ENCODE measurements around the gene UNC119B.

DNA sequence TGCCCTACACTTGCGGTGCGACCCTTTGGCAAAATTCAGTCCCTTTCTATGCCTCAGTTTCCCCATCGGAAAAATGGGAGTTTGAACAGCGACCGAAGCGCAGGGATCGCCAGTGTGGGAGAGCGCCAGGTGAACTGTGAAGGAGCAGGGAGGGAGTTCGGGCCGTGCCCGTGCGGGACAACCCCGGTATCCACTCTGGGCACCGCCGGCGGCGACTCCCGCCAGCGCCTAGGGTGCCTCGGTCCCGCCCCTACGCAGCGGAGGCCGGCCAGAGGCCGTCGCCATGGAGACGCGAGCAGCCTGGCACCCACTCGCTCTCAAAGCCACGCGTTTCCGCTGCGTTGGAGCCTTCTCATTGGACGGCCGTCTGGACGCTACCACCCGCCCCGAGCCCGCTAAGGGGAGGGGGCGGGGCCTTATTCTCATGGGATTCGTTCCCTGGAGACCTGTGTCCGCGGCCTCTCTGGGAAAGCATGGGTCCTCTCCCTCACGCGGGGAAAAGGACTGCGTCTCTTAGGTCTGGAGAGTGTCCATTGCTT, 24.0 kb upstream of the UNC119B start:
- TF ChIP-seq, protein P1, sequence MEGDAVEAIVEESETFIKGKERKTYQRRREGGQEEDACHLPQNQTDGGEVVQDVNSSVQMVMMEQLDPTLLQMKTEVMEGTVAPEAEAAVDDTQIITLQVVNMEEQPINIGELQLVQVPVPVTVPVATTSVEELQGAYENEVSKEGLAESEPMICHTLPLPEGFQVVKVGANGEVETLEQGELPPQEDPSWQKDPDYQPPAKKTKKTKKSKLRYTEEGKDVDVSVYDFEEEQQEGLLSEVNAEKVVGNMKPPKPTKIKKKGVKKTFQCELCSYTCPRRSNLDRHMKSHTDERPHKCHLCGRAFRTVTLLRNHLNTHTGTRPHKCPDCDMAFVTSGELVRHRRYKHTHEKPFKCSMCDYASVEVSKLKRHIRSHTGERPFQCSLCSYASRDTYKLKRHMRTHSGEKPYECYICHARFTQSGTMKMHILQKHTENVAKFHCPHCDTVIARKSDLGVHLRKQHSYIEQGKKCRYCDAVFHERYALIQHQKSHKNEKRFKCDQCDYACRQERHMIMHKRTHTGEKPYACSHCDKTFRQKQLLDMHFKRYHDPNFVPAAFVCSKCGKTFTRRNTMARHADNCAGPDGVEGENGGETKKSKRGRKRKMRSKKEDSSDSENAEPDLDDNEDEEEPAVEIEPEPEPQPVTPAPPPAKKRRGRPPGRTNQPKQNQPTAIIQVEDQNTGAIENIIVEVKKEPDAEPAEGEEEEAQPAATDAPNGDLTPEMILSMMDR (conservative IDR thresholded peaks at IDR 0.05; ENCODE audit: low read depth in 2 of 2) = no peak
- TF ChIP-seq, protein P2, sequence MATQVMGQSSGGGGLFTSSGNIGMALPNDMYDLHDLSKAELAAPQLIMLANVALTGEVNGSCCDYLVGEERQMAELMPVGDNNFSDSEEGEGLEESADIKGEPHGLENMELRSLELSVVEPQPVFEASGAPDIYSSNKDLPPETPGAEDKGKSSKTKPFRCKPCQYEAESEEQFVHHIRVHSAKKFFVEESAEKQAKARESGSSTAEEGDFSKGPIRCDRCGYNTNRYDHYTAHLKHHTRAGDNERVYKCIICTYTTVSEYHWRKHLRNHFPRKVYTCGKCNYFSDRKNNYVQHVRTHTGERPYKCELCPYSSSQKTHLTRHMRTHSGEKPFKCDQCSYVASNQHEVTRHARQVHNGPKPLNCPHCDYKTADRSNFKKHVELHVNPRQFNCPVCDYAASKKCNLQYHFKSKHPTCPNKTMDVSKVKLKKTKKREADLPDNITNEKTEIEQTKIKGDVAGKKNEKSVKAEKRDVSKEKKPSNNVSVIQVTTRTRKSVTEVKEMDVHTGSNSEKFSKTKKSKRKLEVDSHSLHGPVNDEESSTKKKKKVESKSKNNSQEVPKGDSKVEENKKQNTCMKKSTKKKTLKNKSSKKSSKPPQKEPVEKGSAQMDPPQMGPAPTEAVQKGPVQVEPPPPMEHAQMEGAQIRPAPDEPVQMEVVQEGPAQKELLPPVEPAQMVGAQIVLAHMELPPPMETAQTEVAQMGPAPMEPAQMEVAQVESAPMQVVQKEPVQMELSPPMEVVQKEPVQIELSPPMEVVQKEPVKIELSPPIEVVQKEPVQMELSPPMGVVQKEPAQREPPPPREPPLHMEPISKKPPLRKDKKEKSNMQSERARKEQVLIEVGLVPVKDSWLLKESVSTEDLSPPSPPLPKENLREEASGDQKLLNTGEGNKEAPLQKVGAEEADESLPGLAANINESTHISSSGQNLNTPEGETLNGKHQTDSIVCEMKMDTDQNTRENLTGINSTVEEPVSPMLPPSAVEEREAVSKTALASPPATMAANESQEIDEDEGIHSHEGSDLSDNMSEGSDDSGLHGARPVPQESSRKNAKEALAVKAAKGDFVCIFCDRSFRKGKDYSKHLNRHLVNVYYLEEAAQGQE (IDR thresholded peaks at IDR 0.05; ENCODE audit: unreplicated experiment) = no peak
- TF ChIP-seq EZH2 (IDR thresholded peaks at IDR 0.05; ENCODE audit: low read depth, unreplicated experiment) (no peak), POLR2AphosphoS5 (IDR thresholded peaks at IDR 0.05; ENCODE audit: low read depth) (peak; percentile 90), EZH2phosphoT487 (IDR thresholded peaks at IDR 0.05; ENCODE audit: unreplicated experiment) (no peak), CREB1 (CRISPR knock-in tag; IDR thresholded peaks at IDR 0.05; ENCODE audit: low read depth) (0 out of 2 replicates have a peak, but pooled peaks have one; percentile 2), JUNB (IDR thresholded peaks at IDR 0.05; ENCODE audit: unreplicated experiment) (no peak), STAT1 (IDR thresholded peaks at IDR 0.05; ENCODE audit: unreplicated experiment) (no peak), ZNF331 (CRISPR knock-in tag; IDR thresholded peaks at IDR 0.05; ENCODE audit: low read depth) (no peak), ZNF114 (CRISPR knock-in tag; IDR thresholded peaks at IDR 0.05) (no peak), NANOG (IDR thresholded peaks at IDR 0.05; ENCODE audit: borderline replicate concordance) (no peak)
